Heart left ventricle (tissue), 13 donors: ENCODE measurements around the gene ENTPD3.

ENCODE experiments used
- POLR2A ChIP-seq, 2 donors: fragments of 450-650 bp; IDR thresholded peaks; one replicate each; pipeline ENCODE4 v1.6.1; 2017; ENCODE audit warnings: antibody characterized with exemption in 2 of 2, mild to moderate bottlenecking in 2 of 2, moderate library complexity in 2 of 2
- TF ChIP-seq, protein P1 (sequence below), 12 donors: fragments of 200-600 bp; sonication (generic) in 4 of 12; IDR thresholded peaks; one replicate each; pipeline versions ENCODE4 v1.5.0 to v1.8.0; 2018 to 2022; ENCODE audit warnings: antibody characterized with exemption in 12 of 12, mild to moderate bottlenecking in 5 of 12
- donor health status: ischemic (EF 13 %, LVEDD 7.1; RV severe dilation, severe dysfunction).
- donor health status: DM: no; HTN: yes; CAD: no.
- donor health status: DM: no; HTN: no; CAD: no.
- donor health status: ischemic (EF 25% LVEDD 6.9; RV normal size, moderate dysfunction).
- donor health status: ischemic (EF 25% LVEDD 5.7; RV mildly dilated, moderate dysfunction).
- donor health status: ischemic (EF 35%, LVEDD 5.7; RV mildly dilated, moderate dysfunction).
- donor health status: nonischemic (EF 11% LVEDD 7.7; RV severe dilation, severe dysfunction).
- donor health status: DM: yes; HTN: yes; CAD: no.
- donor health status: PGD.
- donor health status: ischemic (EF 29% LVEDD 5.4; RV normal size, mild dysfunction).
- donor health status: nonischemic (EF 23%, LVEDD 6.1; RV moderate dilation, normal function).

DNA sequence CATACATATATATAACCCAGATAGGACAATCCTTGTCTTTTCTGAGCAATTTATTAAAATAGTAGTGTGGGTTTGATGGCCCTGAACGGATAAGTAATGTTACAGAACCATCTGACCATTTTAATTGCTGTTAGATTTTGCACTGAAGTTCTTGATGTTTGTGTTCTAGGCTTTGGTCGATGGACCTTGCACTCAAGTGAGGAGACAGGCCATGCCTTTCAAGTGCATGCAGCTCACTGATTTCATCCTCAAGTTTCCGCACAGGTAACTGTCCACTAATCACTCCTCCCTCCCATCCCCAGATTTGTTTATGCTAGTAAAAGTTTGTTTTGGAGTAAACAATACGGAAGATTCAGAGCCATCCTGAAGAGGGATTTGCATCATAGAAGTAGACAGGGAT is 71.5 kb downstream of the ENTPD3 start:
- TF ChIP-seq, protein P1, sequence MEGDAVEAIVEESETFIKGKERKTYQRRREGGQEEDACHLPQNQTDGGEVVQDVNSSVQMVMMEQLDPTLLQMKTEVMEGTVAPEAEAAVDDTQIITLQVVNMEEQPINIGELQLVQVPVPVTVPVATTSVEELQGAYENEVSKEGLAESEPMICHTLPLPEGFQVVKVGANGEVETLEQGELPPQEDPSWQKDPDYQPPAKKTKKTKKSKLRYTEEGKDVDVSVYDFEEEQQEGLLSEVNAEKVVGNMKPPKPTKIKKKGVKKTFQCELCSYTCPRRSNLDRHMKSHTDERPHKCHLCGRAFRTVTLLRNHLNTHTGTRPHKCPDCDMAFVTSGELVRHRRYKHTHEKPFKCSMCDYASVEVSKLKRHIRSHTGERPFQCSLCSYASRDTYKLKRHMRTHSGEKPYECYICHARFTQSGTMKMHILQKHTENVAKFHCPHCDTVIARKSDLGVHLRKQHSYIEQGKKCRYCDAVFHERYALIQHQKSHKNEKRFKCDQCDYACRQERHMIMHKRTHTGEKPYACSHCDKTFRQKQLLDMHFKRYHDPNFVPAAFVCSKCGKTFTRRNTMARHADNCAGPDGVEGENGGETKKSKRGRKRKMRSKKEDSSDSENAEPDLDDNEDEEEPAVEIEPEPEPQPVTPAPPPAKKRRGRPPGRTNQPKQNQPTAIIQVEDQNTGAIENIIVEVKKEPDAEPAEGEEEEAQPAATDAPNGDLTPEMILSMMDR (IDR thresholded peaks at IDR 0.05): no peak
- TF ChIP-seq POLR2A (IDR thresholded peaks at IDR 0.05): no peak
